Epithelial cell of esophagus (primary cell): ENCODE data around the gene CREB3L2.

Source experiments
- DNase-seq: peaks from one replicate; pipeline ENCODE4 v3.0.0; 2010; ENCODE audit warnings: low read depth
- H3K4me3 ChIP-seq: 2 replicates; pipeline ENCODE4 v1.5.1; 2011; ENCODE audit warnings: mild to moderate bottlenecking, low read length, control low read depth
- CTCF ChIP-seq: IDR thresholded peaks from 2 replicates; pipeline ENCODE4 v1.5.1; 2011; ENCODE audit warnings: low read depth, mild to moderate bottlenecking, low read length, control low read depth, inconsistent platforms; ENCODE audit not compliant: insufficient read depth; ENCODE audit errors: missing control alignments

Gene CREB3L2

GRCh38 chr7:138002096-138002827 lies 376 bp upstream of the CREB3L2 start:
- peak overlapping the region; percentile 95 for H3K4me3 ChIP-seq
- peak; percentile 87 for TF ChIP-seq CTCF
- peak; percentile 100 for DNase-seq

GRCh38 chr7:138000081-138000701 lies 1.7 kb downstream of the CREB3L2 start:
- TF ChIP-seq CTCF, result peak; percentile 11
- peak overlapping the region; percentile 95 for H3K4me3 ChIP-seq

GRCh38 chr7:137999496-138000080 lies 2.3 kb downstream of the CREB3L2 start:
- peak overlapping the region; percentile 95 for H3K4me3 ChIP-seq
- DNase-seq, result peak; percentile 67
- TF ChIP-seq CTCF, result no peak

More at GRCh38 chr7:138000081-138000701, 1.7 kb downstream of the CREB3L2 start:
- DNase-seq, result peak; percentile 40

- no peak overlapping the region for H3K4me3 ChIP-seq
- TF ChIP-seq CTCF, result no peak
These were observed 3.6 kb downstream of the CREB3L2 start for GRCh38 chr7:137998250-137998649.

GRCh38 chr7:137996871-137997270 lies 5.0 kb downstream of the CREB3L2 start:
- DNase-seq, result no peak
- TF ChIP-seq CTCF, result no peak
- no peak overlapping the region for H3K4me3 ChIP-seq

More at GRCh38 chr7:137998250-137998649, 3.6 kb downstream of the CREB3L2 start:
- DNase-seq, result peak; percentile 17

GRCh38 chr7:137996386-137996851 lies 5.5 kb downstream of the CREB3L2 start:
- DNase-seq, result no peak
- TF ChIP-seq CTCF, result no peak
- no peak overlapping the region for H3K4me3 ChIP-seq
